HG03565 (cell line): ENCODE data around the gene KLHL20.

Experiments used
- ATAC-seq: cut with Tn5 transposase; IDR thresholded peaks from one replicate; pipeline ENCODE4 v1.9.1; 2021; ENCODE audit warnings: mild to moderate bottlenecking, moderate library complexity; ENCODE audit not compliant: unreplicated experiment

The KLHL20 gene

GRCh38 chr1:173827611-173828010 lies 112.8 kb downstream of the KLHL20 start:
- ATAC-seq, result no peak

GRCh38 chr1:173832748-173833147 lies 118.0 kb downstream of the KLHL20 start:
- ATAC-seq, result no peak
